Type B pancreatic cell (in vitro differentiated cells): ENCODE results near the gene ISCU. TPM values are rescaled to one million over a fixed set of nuclear protein-coding genes. Genes with fewer than 3 reads are reported as not detected.

ENCODE experiments used
- DNase-seq: peaks from one replicate; pipeline ENCODE4 v3.0.0; 2021; ENCODE audit warnings: mixed read lengths; ENCODE audit not compliant: unreplicated experiment; ENCODE audit errors: extremely low spot score
- H3K27ac Mint-ChIP-seq: 2 replicates; pipeline ENCODE4 v1.8.0; 2021; ENCODE audit warnings: mild to moderate bottlenecking, mixed read lengths
- H3K27me3 Mint-ChIP-seq: 2 replicates; pipeline ENCODE4 v1.8.0; 2021; ENCODE audit warnings: mixed read lengths
- H3K36me3 Mint-ChIP-seq: 2 replicates; pipeline ENCODE4 v1.8.0; 2021; ENCODE audit warnings: mixed read lengths
- H3K4me1 Mint-ChIP-seq: one replicate; pipeline ENCODE4 v1.8.0; 2021; ENCODE audit warnings: mixed read lengths; ENCODE audit not compliant: unreplicated experiment
- H3K4me3 Mint-ChIP-seq: 2 replicates; pipeline ENCODE4 v1.8.0; 2021; ENCODE audit warnings: mild to moderate bottlenecking, mixed read lengths
- H3K9me3 Mint-ChIP-seq: 2 replicates; pipeline ENCODE4 v1.8.0; 2021; ENCODE audit warnings: mixed read lengths
- total RNA-seq: library from RNA; stranded (reverse); gene quantifications from 2 replicates; pipeline ENCODE4 v1.2.1, GENCODE V29; 2021; ENCODE audit warnings: low replicate concordance
- TF ChIP-seq, protein P1 (sequence below): fragments of 200-600 bp; sonication (generic); conservative IDR thresholded peaks from 2 replicates; pipeline ENCODE4 v1.5.0; 2021; ENCODE audit warnings: antibody characterized with exemption, mild to moderate bottlenecking

ISCU gene
- total RNA-seq, 1 donor from 2014 or later = 78.9 TPM

DNA sequence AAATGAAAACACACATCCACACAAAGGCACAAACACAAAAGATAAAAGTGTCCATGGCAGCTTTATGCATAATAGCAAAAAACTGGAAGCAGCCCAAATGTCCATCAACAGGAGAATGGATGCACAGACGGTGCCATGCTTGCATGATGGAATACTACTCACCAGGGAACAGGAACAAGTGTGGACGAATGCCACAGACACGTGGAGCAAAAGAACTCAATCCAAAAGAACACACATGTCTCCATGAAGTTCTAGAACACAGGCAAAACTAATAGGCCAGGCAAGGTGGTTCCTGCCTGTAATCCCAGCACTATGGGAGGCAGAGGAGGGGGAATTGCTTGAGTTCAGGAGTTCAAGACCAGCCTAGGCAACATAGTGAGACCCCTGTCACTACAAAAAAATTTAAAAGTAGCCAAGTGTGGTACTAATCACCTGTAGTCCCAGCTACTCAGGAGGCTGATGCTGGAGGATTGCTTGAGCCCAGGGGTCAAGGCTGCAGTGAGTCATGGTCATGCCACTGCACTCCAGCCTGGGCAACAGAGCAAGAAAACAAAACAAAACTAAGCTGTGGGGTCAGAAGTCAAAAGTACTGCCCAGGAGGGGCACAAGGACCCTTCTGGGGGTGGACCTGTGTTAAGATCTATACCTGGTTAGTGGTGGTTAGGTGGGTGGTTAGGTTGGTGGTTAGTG lies 42.7 kb downstream of the ISCU start:
- H3K9me3 Mint-ChIP-seq = no peaks in the 10 kb centered on the region
- TF ChIP-seq, protein P1, sequence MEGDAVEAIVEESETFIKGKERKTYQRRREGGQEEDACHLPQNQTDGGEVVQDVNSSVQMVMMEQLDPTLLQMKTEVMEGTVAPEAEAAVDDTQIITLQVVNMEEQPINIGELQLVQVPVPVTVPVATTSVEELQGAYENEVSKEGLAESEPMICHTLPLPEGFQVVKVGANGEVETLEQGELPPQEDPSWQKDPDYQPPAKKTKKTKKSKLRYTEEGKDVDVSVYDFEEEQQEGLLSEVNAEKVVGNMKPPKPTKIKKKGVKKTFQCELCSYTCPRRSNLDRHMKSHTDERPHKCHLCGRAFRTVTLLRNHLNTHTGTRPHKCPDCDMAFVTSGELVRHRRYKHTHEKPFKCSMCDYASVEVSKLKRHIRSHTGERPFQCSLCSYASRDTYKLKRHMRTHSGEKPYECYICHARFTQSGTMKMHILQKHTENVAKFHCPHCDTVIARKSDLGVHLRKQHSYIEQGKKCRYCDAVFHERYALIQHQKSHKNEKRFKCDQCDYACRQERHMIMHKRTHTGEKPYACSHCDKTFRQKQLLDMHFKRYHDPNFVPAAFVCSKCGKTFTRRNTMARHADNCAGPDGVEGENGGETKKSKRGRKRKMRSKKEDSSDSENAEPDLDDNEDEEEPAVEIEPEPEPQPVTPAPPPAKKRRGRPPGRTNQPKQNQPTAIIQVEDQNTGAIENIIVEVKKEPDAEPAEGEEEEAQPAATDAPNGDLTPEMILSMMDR = no peak
- H3K27ac Mint-ChIP-seq = peak overlapping the region; percentile 31
- DNase-seq = no peak
- no peak overlapping the region for H3K4me3 Mint-ChIP-seq
- no peaks in the 10 kb centered on the region for H3K36me3 Mint-ChIP-seq
- H3K27me3 Mint-ChIP-seq = peaks cover 7% of the 10 kb centered on the region
- H3K4me1 Mint-ChIP-seq = peaks cover 15% of the 10 kb centered on the region

DNA sequence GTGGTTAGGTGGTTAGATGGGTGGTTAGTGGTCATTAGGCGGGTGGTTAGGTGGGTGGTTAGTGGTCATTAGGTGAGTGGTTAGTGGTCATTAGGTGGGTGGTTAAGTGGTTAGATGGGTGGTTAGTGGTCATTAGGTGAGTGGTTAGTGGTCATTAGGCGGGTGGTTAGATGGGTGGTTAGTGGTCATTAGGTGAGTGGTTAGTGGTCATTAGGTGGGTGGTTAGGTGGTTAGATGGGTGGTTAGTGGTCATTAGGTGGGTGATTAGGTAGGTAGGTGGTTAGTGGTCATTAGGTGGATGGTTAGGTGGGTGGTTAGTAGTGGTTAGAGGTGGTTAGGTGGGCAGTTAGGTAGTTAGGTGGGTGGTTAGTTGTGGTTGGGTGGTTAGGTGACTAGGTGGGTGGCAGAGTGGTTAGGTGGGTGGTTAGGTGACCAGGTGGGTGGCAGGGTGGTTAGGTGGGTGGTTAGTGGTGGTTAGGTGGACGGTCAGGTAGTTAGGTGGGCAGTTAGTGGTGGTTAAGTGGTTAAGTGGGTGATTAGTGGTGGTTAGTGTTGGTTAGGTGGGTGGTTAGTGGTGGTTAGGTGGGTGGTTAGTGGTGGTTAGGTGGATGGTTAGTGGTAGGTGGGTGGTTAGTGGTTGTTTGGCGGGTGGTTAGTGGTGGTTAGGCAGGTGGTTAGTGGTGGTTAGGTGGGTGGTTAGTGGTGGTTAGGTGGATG lies 43.5 kb downstream of the ISCU start:
- Mint-ChIP-seq H3K4me3 (no peak overlapping the region), H3K27ac (peak overlapping the region; percentile 31), H3K36me3 (no peaks in the 10 kb centered on the region), H3K27me3 (peaks cover 9% of the 10 kb centered on the region), H3K9me3 (no peaks in the 10 kb centered on the region), H3K4me1 (peaks cover 15% of the 10 kb centered on the region)
- no peak for DNase-seq
- TF ChIP-seq, protein P1 = no peak

DNA sequence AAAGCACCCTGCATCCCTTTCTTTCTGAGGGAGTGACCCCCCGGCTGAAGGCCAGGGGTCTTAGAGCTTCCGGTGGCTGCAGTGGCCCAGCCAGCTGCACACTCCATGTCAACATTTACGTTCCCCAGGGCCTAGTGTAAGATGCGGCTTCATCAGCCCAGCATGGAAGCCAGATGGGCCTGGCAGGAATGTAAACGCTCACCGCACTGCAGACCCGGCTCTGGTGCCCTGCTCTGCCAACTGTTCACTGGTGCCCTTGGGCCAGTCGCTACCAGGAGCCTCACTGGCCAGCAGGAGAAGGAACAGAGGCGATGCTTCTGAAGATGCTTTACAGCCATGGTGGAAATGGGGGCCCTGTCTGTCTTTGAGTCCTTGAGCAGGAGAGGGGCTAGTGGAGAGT lies 44.1 kb downstream of the ISCU start:
- Mint-ChIP-seq H3K9me3 (no peaks in the 10 kb centered on the region), H3K4me3 (no peak overlapping the region), H3K27ac (no peak overlapping the region), H3K4me1 (peaks cover 15% of the 10 kb centered on the region), H3K36me3 (no peaks in the 10 kb centered on the region), H3K27me3 (peaks cover 10% of the 10 kb centered on the region)
- TF ChIP-seq, protein P1 = no peak
- DNase-seq = no peak

DNA sequence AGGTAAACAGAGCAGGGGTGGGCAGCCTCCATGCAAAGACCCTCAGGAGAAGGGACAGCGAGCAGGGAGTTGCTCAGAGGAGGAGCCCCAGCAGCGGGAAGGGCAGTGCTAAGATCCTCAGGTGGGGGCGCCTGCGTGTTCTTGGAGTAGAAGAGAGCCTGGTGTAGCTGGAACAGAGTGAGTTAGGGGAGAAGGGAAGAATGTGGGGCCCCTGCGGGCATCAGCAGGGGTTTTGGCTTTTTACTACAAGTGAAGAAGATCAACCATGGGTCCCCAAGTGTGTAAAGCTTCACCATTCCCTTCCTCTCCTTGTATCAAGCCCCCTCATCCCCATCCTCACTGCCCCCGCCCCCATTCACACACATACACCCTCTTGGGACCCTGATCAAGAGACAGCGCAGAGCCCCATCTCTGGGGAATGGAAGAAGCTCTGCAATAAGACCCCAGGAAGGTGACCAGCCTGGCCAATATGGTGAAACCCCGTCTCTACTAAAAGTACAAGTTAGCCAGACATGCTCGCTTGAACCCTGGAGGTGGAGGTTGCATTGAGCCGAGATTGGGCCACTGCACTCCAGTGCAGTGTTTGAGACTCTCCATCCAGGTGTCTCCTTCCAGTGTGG lies 45.7 kb downstream of the ISCU start:
- Mint-ChIP-seq H3K27ac (no peak overlapping the region), H3K27me3 (peaks cover 13% of the 10 kb centered on the region), H3K4me3 (no peak overlapping the region), H3K9me3 (no peaks in the 10 kb centered on the region), H3K4me1 (peaks cover 16% of the 10 kb centered on the region), H3K36me3 (no peaks in the 10 kb centered on the region)
- DNase-seq = no peak
- TF ChIP-seq, protein P1 = no peak

DNA sequence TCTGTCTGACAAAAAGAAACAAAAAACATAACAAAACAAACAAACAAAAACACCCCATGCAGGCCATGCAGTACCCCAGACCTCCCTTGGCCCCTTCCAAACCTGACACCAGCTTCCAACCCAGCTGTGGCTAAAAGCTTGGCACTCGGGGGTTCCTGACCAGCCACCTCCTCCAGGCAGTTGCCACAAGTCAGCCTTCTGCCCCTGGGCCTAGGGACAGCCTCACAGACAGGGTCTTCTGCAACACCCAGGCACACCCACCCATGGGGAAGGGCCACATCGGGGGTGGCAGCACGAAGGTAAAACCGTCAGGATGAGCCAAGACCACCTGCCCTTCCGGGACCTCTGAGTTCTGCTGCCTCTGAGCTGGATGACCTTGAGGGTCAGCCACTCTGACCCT lies 46.2 kb downstream of the ISCU start:
- Mint-ChIP-seq H3K4me3 (no peak overlapping the region), H3K4me1 (peaks cover 21% of the 10 kb centered on the region), H3K27me3 (peaks cover 13% of the 10 kb centered on the region), H3K9me3 (no peaks in the 10 kb centered on the region), H3K36me3 (no peaks in the 10 kb centered on the region), H3K27ac (no peak overlapping the region)
- TF ChIP-seq, protein P1 = no peak
- no peak for DNase-seq
